Vagina (tissue), 2 donors: ENCODE measurements around the gene CLASP2.

ENCODE experiments used
- POLR2A ChIP-seq, 2 donors: fragments of 450-650 bp; IDR thresholded peaks; one replicate each; pipeline ENCODE4 v1.6.1; 2017; ENCODE audit warnings: antibody characterized with exemption in 2 of 2, mild to moderate bottlenecking in 2 of 2, moderate library complexity in 2 of 2
- POLR2AphosphoS5 ChIP-seq, 2 donors: sonication (generic); formaldehyde crosslinking; IDR thresholded peaks; one replicate each; pipeline ENCODE4 v1.9.0; 2017; ENCODE audit warnings: antibody characterized with exemption in 2 of 2, mild to moderate bottlenecking in 2 of 2, low read depth in 1 of 2; ENCODE audit not compliant: insufficient read depth in 1 of 2
- TF ChIP-seq, protein P1 (sequence below), 3 experiments: fragments of 450-650 bp in 2 of 3; fragments of 200-600 bp in 1 of 3; sonication (generic) in 1 of 3; IDR thresholded peaks; one replicate each; pipeline ENCODE4 v1.5.1; 2017 to 2019; ENCODE audit warnings: antibody characterized with exemption in 3 of 3, mild to moderate bottlenecking in 2 of 3, moderate library complexity in 2 of 3

- TF ChIP-seq, protein P1, sequence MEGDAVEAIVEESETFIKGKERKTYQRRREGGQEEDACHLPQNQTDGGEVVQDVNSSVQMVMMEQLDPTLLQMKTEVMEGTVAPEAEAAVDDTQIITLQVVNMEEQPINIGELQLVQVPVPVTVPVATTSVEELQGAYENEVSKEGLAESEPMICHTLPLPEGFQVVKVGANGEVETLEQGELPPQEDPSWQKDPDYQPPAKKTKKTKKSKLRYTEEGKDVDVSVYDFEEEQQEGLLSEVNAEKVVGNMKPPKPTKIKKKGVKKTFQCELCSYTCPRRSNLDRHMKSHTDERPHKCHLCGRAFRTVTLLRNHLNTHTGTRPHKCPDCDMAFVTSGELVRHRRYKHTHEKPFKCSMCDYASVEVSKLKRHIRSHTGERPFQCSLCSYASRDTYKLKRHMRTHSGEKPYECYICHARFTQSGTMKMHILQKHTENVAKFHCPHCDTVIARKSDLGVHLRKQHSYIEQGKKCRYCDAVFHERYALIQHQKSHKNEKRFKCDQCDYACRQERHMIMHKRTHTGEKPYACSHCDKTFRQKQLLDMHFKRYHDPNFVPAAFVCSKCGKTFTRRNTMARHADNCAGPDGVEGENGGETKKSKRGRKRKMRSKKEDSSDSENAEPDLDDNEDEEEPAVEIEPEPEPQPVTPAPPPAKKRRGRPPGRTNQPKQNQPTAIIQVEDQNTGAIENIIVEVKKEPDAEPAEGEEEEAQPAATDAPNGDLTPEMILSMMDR (IDR thresholded peaks at IDR 0.05): no peak
- TF ChIP-seq POLR2A (IDR thresholded peaks at IDR 0.05) (no peak), POLR2AphosphoS5 (IDR thresholded peaks at IDR 0.05; ENCODE audit: insufficient read depth in 1 of 2, low read depth in 1 of 2) (no peak)
Measured at GRCh38 chr3:33729993-33730392, 11.9 kb upstream of the CLASP2 start.
